ENCODE results near the gene VWA7.

GRCh38 chr6:31814677-31815024 lies 37.5 kb upstream of the VWA7 start:
- TF ChIP-seq PATZ1 (tag by site-specific recombination; IDR thresholded peaks at IDR 0.05): no peak
- TF ChIP-seq ZNF24 (tag by site-specific recombination; IDR thresholded peaks at IDR 0.05): no peak
- TF ChIP-seq ZNF501 (tag by site-specific recombination; IDR thresholded peaks at IDR 0.05): no peak
- TF ChIP-seq ZNF658 (tag by site-specific recombination; IDR thresholded peaks at IDR 0.05): no peak
- no peak for TF ChIP-seq ATF2 (tag by site-specific recombination; IDR thresholded peaks at IDR 0.05; ENCODE audit: low read depth)
- no peak for TF ChIP-seq ZEB2 (tag by site-specific recombination; IDR thresholded peaks at IDR 0.05)
- TF ChIP-seq CTCF (tag by site-specific recombination; IDR thresholded peaks at IDR 0.05): no peak
- TF ChIP-seq SP2 (tag by site-specific recombination; IDR thresholded peaks at IDR 0.05): no peak
- no peak for TF ChIP-seq PBX3 (CRISPR knock-in tag; IDR thresholded peaks at IDR 0.05)
- TF ChIP-seq KLF8 (tag by site-specific recombination; IDR thresholded peaks at IDR 0.05): no peak
- TF ChIP-seq ZNF768 (tag by site-specific recombination; IDR thresholded peaks at IDR 0.05): no peak
- TF ChIP-seq ZNF274 (IDR thresholded peaks at IDR 0.05; ENCODE audit: low read length): no peak
- TF ChIP-seq ZNF274 (tag by site-specific recombination; IDR thresholded peaks at IDR 0.05; ENCODE audit: borderline replicate concordance): no peak
